ENCODE results near the gene KRTCAP2.

GRCh38 chr1:155167166-155168104 is 5.7 kb downstream of the KRTCAP2 start:
- peak; percentile 33; the same call in 1 of the 2 replicates for TF ChIP-seq POLR2AphosphoS5 (IDR thresholded peaks at IDR 0.05; ENCODE audit: borderline replicate concordance, low read depth, low read length)
- no peak for TF ChIP-seq EZH2 (IDR thresholded peaks at IDR 0.05)
